Measurements from ENCODE around the gene FLNA.

The FLNA gene

GRCh38 chrX:154373340-154374306 lies 811 bp downstream of the FLNA start:
- peak; percentile 87 for FAIRE-seq

- peak; percentile 86 for FAIRE-seq
Observed at GRCh38 chrX:154372612-154373022, 1.8 kb downstream of the FLNA start.

- no peak for FAIRE-seq
Observed at GRCh38 chrX:154371789-154372300, 2.6 kb downstream of the FLNA start.

- FAIRE-seq: peak; percentile 11
Observed at GRCh38 chrX:154371017-154371788, 3.2 kb downstream of the FLNA start.

- no peak for FAIRE-seq
Observed at GRCh38 chrX:154370300-154371016, 4.0 kb downstream of the FLNA start.

GRCh38 chrX:154369449-154370299 lies 4.8 kb downstream of the FLNA start:
- FAIRE-seq: peak; percentile 85

- FAIRE-seq: peak; percentile 25
Observed at GRCh38 chrX:154368630-154369448, 5.6 kb downstream of the FLNA start.

GRCh38 chrX:154367474-154368308 lies 6.7 kb downstream of the FLNA start:
- FAIRE-seq: no peak

GRCh38 chrX:154366666-154367055 lies 7.8 kb downstream of the FLNA start:
- FAIRE-seq: no peak

GRCh38 chrX:154365997-154366665 lies 8.3 kb downstream of the FLNA start:
- FAIRE-seq: no peak

- no peak for FAIRE-seq
Observed at GRCh38 chrX:154365052-154365600, 9.3 kb downstream of the FLNA start.

GRCh38 chrX:154363706-154364439 lies 10.6 kb downstream of the FLNA start:
- no peak for FAIRE-seq

GRCh38 chrX:154362085-154362742 lies 12.2 kb downstream of the FLNA start:
- no peak for FAIRE-seq

GRCh38 chrX:154360155-154360713 lies 14.2 kb downstream of the FLNA start:
- FAIRE-seq: no peak

- FAIRE-seq: no peak
Observed at GRCh38 chrX:154359362-154360154, 14.9 kb downstream of the FLNA start.

- FAIRE-seq: no peak
Observed at GRCh38 chrX:154358829-154359228, 15.6 kb downstream of the FLNA start.

- no peak for FAIRE-seq
Observed at GRCh38 chrX:154358011-154358410, 16.4 kb downstream of the FLNA start.
